ENCODE data around the gene STARD13. TPM values are rescaled to one million over a fixed set of nuclear protein-coding genes. Genes with fewer than 3 reads are reported as not detected.

STARD13 gene
- polyA plus RNA-seq, 4 donors: 23.3 to 24.1 (median 23.7) TPM

GRCh38 chr13:33154911-33155310 is 130.6 kb downstream of the STARD13 start:
- DNase-seq (ENCODE audit: low read depth in 4 of 4, low spot score in 3 of 4): no peak

GRCh38 chr13:33153421-33154404 is 131.8 kb downstream of the STARD13 start:
- DNase-seq (ENCODE audit: low read depth in 4 of 4, low spot score in 3 of 4): peak; percentile 35 to 61 (median 52)

- no peak for DNase-seq (ENCODE audit: low read depth in 4 of 4, low spot score in 3 of 4)
Observed at GRCh38 chr13:33152389-33152788, 133.2 kb downstream of the STARD13 start.

- DNase-seq (ENCODE audit: low read depth in 4 of 4, low spot score in 3 of 4): no peak
Observed at GRCh38 chr13:33150662-33151061, 134.9 kb downstream of the STARD13 start.

- DNase-seq (ENCODE audit: low read depth in 4 of 4, low spot score in 3 of 4): no peak
Observed at GRCh38 chr13:33150126-33150525, 135.4 kb downstream of the STARD13 start.

DNA sequence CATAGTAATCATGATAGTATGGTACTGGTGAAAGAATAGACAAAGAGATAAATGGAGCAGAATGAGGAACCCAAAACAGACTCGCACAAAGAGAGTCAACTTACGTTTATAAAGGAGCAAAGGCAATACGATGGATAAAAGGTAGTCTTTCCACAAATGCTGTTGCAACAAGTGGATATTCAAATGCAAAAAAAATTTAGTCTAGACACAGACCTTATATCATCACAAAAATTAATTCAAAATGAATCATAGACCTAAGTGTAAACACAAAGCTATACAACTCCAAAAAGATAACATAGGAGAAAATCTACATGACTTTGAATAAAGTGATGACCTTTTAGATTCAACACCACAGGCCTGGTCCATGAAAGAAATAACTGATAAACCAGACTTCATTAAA is 137.7 kb downstream of the STARD13 start:
- no peak for DNase-seq (ENCODE audit: low read depth in 4 of 4, low spot score in 3 of 4)

- DNase-seq (ENCODE audit: low read depth in 4 of 4, low spot score in 3 of 4): no peak
Observed at GRCh38 chr13:33146843-33147611, 138.5 kb downstream of the STARD13 start.

DNA sequence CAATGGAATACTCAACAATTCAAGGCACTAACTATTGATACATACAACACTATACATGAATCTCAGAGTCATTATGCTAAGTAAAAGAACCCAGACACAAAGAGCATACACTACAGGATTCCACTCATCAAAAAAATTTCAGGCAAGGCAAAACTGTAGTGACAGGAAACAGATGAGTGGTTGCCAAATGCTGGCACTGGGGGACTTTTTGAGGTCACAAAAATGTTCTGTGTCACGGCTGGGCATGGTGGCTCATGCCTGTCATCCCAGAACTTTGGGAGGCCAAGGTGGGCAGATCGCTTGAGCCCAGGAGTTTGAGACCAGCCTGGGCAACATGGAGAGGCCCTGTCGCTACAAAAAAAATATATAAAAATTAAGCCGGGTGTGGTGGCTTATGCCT is 139.9 kb downstream of the STARD13 start:
- DNase-seq (ENCODE audit: low read depth in 4 of 4, low spot score in 3 of 4): no peak

DNA sequence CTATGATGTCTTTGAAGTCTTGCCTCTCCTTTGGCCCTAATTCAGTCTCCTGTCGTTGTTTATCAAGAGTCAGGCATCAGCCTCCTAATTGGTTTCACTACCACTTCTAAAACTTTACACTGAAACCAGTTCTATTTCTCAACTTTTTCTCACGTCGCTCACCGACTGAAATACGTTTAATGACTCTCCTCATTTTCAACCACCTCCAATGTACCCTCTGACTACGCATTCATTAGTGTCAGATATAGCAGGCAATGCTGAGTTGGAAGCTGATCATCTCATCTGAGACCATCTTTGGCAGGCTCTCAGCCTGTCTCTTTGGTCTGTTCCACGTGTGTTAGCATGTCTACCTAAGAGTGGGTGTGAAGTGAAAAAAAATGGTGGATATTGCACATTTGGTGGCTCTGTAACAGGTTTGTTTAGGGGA is 141.2 kb downstream of the STARD13 start:
- no peak for DNase-seq (ENCODE audit: low read depth in 4 of 4, low spot score in 3 of 4)

DNA sequence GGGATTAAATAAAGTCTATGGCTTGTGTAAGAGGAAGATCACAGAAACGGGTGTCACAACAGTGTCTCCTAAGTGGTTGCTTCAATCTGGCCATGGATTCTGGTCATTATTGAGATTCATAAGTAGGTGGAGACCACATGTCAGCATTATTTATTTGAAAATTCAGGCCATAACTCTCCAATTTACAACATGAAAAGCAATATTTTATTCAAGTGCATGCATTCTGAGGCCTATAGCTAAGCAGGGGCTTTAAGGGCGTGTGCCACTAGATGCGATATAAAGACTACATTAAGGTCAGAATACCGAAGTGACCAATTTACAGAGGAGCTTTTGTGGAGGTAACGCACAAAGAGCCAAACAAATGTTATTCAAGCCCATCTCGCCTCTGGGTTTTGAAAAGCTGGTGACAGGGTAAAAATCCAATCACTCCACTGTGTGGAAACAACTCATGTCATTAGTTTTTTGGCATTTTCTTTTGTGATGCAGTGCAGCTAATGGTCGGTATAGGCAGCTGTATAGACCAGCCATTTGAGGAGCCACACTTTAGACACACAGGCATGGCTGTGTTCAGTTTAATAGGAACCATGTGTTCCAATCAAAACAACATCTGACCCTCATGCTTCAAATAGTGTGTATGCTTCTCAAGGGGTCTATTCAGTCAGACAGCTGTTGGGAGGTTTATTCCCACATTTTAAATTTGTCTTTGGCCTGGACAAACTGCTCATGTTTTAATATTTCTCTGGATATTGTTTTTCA is 145.6 kb downstream of the STARD13 start:
- DNase-seq (ENCODE audit: low read depth in 4 of 4, low spot score in 3 of 4): no peak

DNA sequence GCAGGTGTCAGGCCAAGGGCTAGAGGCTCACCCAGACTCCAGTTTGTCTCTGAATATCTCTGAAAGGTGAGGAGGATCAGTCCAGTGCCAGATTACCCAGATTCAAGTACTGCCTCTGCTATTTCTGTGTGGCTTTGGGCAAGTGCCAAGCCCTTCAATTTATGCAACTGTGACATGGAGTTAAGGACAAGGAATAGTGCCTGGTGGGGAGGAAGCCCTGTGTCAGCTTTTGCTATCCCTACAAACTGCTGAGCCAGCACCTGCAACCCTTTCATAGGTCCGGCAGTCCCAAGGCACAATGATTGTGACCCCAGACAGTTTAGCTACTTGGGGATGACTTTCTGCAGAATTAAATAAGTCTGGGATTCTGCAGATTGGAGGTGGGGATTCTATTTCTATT is 146.4 kb downstream of the STARD13 start:
- no peak for DNase-seq (ENCODE audit: low read depth in 4 of 4, low spot score in 3 of 4)

GRCh38 chr13:33138441-33138840 is 147.1 kb downstream of the STARD13 start:
- no peak for DNase-seq (ENCODE audit: low read depth in 4 of 4, low spot score in 3 of 4)

- no peak for DNase-seq (ENCODE audit: low read depth in 4 of 4, low spot score in 3 of 4)
Observed at GRCh38 chr13:33137721-33138120, 147.8 kb downstream of the STARD13 start.

- no peak for DNase-seq (ENCODE audit: low read depth in 4 of 4, low spot score in 3 of 4)
Observed at GRCh38 chr13:33135097-33135496, 150.5 kb downstream of the STARD13 start.

GRCh38 chr13:33134213-33134612 is 151.3 kb downstream of the STARD13 start:
- DNase-seq (ENCODE audit: low read depth in 4 of 4, low spot score in 3 of 4): no peak

GRCh38 chr13:33132644-33133440 is 152.7 kb downstream of the STARD13 start:
- no peak for DNase-seq (ENCODE audit: low read depth in 4 of 4, low spot score in 3 of 4)

DNA sequence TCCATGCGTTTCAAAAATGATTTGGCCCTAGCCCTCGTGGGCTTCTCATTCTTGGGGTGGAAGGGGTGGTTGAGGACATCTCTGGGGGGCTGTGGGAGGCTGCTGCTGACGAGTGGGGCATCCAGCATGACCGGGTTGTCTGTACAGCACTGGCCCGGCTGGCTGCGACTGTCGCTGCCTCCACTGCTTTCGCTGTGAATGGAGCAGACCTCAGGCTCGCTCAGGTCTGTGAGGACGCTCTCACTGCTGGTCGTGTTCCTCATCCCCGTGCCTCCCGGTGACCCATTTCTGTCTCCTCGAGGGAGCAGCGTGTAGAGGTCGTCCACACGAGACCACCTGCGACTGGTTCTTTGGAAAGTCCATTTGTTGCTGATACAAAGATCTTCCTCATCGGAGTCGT is 155.7 kb downstream of the STARD13 start:
- no peak for DNase-seq (ENCODE audit: low read depth in 4 of 4, low spot score in 3 of 4)

DNA sequence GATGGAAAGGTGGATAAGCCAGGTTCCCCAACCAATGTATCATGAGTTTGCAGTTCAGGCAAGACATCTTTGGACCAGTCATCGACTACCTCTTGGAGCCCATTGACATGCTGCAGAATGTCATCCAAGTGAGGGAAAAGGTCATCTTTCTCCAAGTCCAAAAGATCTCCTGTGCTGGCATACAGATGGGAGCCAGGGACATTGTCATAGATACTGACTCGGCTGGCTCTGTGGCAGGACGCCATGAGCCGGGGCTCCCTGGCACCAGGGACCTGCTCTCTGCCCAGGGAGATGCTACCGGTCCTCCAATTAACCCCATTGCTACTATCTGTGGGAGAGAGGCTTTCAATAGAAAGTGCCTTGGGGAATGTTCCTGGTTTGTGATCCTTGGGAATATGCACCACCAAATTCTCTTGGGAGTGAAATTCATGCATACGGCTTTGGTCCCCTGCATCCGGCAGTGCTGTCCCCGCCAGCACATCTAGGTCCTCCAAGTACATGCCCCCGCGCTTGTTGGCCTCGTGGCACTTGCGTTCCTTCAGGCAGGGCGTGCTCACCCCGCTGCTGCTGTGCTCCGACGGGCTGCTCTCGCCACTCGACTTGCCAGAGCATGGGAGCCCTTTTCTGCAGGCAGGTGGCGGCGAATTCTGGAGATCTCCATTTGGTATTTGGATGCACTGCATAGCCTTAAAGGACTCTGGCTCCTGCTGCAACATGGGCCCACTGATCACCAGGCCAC is 156.3 kb downstream of the STARD13 start:
- no peak for DNase-seq (ENCODE audit: low read depth in 4 of 4, low spot score in 3 of 4)

DNA sequence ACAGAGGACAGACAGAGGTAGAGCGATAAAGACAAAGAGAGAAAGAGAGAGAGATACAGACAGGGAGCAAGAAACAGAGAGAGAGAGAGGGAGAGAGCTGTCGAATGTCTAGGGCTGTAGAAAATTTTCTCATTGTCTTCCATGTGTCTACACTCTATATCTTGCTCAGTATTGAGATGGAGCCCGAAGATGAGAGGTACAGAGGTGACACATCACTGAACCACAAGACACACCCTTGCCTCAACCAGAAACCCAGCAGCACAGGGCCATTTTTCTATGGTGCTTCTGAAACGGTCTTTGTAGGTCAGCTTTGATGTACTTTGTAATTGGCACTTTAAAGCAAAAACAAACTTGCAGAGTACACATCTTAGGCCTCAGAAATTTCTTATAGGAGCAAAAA is 157.4 kb downstream of the STARD13 start:
- no peak for DNase-seq (ENCODE audit: low read depth in 4 of 4, low spot score in 3 of 4)
